HG02798 (cell line): ENCODE measurements around the gene PDSS2.
"Not testable (repeated sequence)": the region's sequence is repeated elsewhere in the genome, so short reads cannot be mapped to it uniquely, and the experiment has no call there.

Experiments
- ATAC-seq: cut with Tn5 transposase; IDR thresholded peaks from one replicate; pipeline ENCODE4 v1.9.1; 2021; ENCODE audit warnings: mild to moderate bottlenecking; ENCODE audit not compliant: unreplicated experiment, poor library complexity

Gene PDSS2

DNA sequence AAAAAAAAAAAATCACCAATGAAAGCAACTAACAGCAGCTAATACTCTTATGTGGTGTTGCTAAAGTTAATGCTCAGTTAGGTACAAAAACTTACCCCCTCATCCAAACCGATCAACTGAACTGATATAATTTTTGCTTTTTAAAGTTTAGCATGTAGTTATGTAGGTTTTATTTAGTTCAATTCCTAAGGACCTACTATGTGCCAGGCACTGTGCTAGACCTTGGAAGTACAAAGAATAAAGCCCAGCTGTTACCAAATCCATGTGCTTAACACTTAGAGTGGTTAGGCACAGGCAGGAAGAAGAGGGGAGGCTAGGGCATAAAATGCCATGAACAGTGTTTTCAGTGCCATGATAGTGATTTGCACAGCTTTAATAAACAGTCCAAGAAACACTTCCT is 85.1 kb downstream of the PDSS2 start:
- ATAC-seq: no peak

DNA sequence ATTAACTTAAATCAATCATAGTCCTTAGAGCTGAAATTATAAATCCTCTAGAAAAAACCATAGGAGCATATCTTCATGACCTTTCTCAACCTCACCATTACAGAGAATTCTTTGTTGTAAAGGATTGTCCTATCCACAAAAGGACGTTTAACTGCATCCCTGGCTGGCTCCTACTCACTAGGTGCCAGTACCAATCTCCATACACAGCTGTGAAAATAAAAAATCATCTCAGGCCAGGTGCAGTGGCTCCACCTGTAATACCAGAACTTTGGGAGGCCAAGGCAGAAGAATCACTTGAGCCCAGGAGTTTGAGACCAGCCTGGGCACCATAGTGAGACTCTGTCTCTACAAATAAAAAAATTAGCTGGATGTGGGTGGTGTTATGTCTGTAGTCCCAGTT is 89.9 kb downstream of the PDSS2 start:
- no peak for ATAC-seq

GRCh38 chr6:107368471-107368870 is 90.9 kb downstream of the PDSS2 start:
- no peak for ATAC-seq

- not testable (repeated sequence) for ATAC-seq
Measured at GRCh38 chr6:107364173-107364572, 95.2 kb downstream of the PDSS2 start.

DNA sequence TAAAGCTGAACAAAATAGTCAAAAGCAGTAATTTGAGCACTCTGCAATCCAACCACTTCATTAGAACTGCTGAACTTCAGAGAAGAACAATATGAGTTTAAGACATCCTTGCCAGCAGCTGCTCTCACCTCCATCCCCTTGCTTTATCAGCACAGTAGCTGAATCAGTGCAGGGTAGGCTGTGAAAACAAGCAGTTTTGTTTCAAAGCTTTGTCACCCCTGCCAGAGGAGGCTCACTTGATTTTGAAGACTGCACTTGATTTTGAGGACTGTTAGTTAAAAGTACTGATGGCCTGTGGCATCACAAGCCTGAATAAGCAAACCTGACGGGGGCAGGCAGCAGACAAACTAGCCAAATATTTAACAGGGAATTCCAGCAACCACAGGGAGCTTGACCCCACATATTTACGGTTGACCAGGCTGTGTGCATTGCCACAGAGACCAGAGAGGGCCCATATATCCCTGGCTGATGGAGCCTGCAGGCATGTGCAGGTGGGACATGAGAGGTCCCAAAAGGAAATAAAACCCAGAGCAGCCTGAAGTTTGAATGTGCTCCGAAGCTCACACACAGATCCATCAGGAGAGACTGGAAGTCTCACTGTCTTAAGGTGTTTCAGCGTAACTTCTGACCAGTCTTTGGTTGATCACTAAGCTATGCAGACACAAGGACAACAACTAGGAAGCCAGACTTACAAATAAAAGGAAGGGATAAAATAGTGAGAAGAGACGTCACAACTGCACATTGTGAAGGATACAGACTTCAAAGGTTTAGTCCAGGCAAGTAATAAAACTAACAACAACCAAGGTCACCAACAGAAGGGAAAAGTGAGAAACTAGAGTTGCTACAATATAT is 97.4 kb downstream of the PDSS2 start:
- no peak for ATAC-seq

- ATAC-seq: no peak
Measured at GRCh38 chr6:107360476-107360875, 98.9 kb downstream of the PDSS2 start.

- ATAC-seq: no peak
Measured at GRCh38 chr6:107357842-107358241, 101.5 kb downstream of the PDSS2 start.

- no peak for ATAC-seq
Measured at GRCh38 chr6:107357031-107357430, 102.3 kb downstream of the PDSS2 start.

DNA sequence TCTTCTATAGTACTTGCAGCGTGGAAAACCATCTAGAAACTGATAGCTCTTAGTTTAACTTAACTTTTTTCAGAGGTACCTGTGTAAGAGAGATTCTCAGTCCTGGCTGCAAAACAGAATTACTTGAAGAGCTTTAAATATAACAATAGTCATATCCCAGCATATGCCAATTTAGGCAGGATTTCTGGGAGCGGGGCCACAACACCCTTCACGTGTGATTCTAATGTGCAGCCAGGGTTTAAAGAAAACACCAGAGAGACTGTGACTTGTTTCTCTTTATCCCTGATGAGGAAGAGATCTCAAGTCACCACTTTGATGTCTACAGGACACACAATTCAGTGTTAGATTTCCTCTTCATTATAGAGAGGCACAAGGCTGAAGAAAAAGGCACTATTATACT is 103.7 kb downstream of the PDSS2 start:
- no peak for ATAC-seq

DNA sequence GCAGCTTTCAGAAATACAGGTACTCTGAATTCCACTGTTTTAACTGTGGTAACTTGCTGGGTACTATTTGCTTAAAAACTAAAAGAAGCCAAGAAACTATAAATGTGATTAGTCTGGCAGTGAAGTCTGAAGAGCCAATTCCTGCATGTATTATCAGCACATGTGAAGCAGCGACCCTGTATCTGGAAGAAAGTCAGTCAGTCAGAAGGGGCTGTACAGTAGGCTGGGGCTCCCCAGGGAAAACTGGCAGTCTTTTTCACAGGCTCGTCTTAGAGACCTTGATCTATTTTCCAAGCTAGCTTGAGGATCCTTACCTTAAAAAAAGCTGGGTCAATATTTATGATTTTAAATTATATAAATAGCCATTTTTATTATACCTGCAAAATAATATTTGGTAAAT is 104.9 kb downstream of the PDSS2 start:
- ATAC-seq: no peak

DNA sequence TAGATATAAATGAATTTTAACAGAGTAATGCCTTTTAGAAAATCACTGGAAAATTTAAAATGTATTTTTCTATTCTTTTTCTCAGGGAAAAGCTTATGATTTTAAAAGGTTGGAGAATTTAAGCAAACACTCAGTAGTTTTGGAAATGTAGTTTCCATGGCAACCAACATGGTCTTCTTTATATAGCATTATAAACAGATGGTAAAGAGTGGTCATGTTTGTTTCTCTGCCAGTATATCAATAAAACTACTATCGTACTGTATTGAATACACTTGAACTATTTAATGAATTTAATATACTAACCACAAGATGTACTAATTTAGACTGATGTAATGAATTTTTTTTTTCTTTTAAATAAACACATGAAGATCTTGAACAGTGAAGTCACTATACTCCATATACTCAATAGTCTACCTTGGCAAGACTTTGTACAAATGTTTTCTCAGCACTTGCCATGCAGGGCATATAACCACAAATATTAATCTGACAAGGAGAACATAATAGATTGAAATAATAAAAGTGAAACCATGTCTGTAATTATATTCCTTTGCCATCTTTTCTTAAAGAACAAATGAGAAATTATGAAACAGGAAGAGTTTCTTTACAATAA is 105.5 kb downstream of the PDSS2 start:
- no peak for ATAC-seq

DNA sequence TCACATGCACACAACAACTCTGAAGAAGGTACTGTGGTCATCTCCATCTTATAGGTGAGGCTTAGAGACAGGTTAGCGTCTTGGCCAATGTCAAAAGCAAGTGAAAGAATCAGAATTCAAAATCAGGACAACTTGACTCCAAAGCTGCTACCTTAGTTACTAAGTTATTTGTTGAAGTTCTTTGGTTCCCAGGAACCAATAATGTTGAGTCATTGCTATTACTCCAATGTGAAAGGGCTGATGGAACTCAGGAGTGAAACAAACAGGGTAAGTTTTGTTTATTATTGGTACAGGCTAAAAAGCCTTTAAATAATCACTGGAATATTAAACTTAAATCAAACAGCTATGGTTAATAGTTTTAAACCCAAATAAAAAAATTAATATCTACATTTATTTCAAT is 111.1 kb downstream of the PDSS2 start:
- no peak for ATAC-seq

DNA sequence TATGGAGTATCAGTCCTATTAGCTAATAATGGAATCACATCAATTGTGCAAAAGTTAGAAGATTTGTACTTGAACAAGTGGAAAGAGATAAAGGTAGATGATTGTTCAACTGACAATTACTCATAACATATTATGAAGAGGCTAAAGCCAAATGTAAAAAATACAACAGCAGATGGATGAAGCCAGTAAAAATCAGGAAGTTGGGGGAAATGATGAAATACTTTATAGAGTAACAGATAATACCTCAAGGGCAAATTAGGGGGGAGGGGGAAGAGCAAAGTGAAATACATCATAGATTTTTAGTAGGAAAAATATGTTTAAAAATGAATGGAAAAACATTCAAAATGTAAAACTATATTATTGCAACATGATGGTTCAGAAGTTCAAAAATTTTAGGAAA is 114.0 kb downstream of the PDSS2 start:
- ATAC-seq: no peak

DNA sequence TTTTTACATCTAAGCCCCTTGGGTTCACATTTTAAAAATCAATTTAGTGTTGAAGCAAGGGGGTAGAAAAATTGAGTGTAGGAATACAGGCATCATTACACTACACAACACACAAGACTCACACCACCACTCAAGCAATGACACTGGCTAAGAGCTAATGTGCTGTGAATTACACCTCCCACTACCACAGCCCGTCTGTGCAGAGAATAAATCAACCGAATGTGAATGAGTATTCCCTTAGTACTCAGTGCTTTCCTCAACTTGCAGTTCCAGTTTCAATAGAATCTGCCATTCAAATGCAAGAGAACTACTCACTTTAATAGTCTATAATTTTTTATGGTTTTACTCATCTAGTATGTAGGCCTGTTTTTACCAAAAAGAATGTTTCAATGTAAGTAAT is 114.4 kb downstream of the PDSS2 start:
- ATAC-seq: no peak

DNA sequence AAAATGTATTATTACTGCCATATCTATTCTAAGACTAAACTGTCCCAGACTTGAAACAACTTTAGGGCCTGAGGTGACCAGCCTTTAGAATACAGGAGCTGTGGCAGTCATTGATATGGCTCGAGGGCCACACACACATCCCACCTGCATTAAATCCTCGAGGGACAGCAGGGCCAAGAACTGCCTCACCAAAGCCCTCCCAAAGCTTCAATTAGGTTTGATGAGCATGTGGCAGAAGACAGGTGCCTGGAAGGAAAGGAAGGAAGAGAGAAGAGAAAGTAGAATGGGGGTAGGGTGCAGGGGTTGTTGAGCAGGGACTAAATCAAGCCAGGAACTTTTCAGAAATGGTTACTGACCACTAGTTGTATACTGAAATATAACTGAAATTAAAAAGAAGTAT is 115.0 kb downstream of the PDSS2 start:
- ATAC-seq: no peak

- no peak for ATAC-seq
Measured at GRCh38 chr6:107342144-107342543, 117.2 kb downstream of the PDSS2 start.

GRCh38 chr6:107340881-107341280 is 118.5 kb downstream of the PDSS2 start:
- ATAC-seq: no peak

GRCh38 chr6:107337191-107337741 is 122.1 kb downstream of the PDSS2 start:
- no peak for ATAC-seq

DNA sequence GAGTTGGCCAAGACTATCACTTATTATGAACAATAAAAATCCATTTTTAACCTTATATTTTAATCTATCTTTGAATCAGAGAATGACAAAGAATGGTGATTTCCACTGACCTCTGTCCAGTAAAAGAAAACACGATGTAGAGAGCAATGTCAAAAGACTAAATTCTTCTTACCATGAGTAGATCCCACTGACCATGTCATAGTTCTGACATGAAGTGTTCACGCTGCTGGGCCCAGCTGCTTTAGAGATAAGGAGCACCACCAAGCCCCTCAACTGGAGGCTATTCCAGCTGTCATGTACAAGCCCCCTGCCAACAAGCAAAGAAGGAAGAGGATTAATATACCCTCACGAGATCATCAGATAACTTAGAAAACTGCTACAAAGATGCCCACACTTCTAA is 125.3 kb downstream of the PDSS2 start:
- ATAC-seq: no peak

GRCh38 chr6:107333491-107333890 is 125.9 kb downstream of the PDSS2 start:
- ATAC-seq: no peak
